DMS79 (cell line): ENCODE data around the gene ZGPAT.
A peak's percentile ranks its signal among the peaks of the same experiment; 100 is the strongest.

Experiments
- DNase-seq: peaks from one replicate; lab custom pipeline; 2025; lab: John Stamatoyannopoulos, UW

Gene ZGPAT

GRCh38 chr20:63734111-63734945 is 26.5 kb downstream of the ZGPAT start:
- DNase-seq, result no peak

GRCh38 chr20:63734946-63735858 is 27.4 kb downstream of the ZGPAT start:
- no peak for DNase-seq

- DNase-seq, result no peak
These were observed 28.2 kb downstream of the ZGPAT start, which contains the start of gene LIME1 for GRCh38 chr20:63735859-63736718. TSS of gene LIME1 (plus strand) at chr20:63736664. CDS start at chr20:63737550, 886 bp downstream.

- no peak for DNase-seq
These were observed 29.3 kb downstream of the ZGPAT start for GRCh38 chr20:63736893-63737694.

- DNase-seq, result no peak
These were observed 29.8 kb downstream of the ZGPAT start for GRCh38 chr20:63737695-63737944.

GRCh38 chr20:63737945-63738686 is 30.3 kb downstream of the ZGPAT start:
- no peak for DNase-seq

- DNase-seq, result no peak
These were observed 30.9 kb downstream of the ZGPAT start for GRCh38 chr20:63738687-63739129.

GRCh38 chr20:63739130-63740069 is 31.6 kb downstream of the ZGPAT start, which contains the start of gene SLC2A4RG:
TSS of gene SLC2A4RG (plus strand) at chr20:63739776. CDS start at chr20:63739913, 137 bp downstream.
- DNase-seq, result peak; percentile 52

GRCh38 chr20:63740070-63740626 is 32.3 kb downstream of the ZGPAT start:
- DNase-seq, result no peak

- peak; percentile 77 for DNase-seq
These were observed 33.0 kb downstream of the ZGPAT start for GRCh38 chr20:63740627-63741353.

- no peak for DNase-seq
These were observed 33.5 kb downstream of the ZGPAT start for GRCh38 chr20:63741354-63741675.

GRCh38 chr20:63741676-63742380 is 34.0 kb downstream of the ZGPAT start:
- no peak for DNase-seq

GRCh38 chr20:63742381-63743024 is 34.7 kb downstream of the ZGPAT start:
- no peak for DNase-seq

GRCh38 chr20:63743210-63743970 is 35.6 kb downstream of the ZGPAT start:
- no peak for DNase-seq

- no peak for DNase-seq
These were observed 36.3 kb downstream of the ZGPAT start for GRCh38 chr20:63744158-63744557.
